Choroid plexus epithelial cell (primary cell): ENCODE data around the gene BMP8B.
"Not testable (repeated sequence)": the region's sequence is repeated elsewhere in the genome, so short reads cannot be mapped to it uniquely, and the experiment has no call there.

ENCODE experiments used
- DNase-seq: peaks from one replicate; pipeline ENCODE4 v3.0.0-alpha.2; 2010; ENCODE audit warnings: low read depth
- H3K4me3 ChIP-seq: 2 replicates; pipeline ENCODE4 v1.5.1; 2011; ENCODE audit warnings: low read depth, mild to moderate bottlenecking, control low read depth, low read length, moderate library complexity
- CTCF ChIP-seq: conservative IDR thresholded peaks from 2 replicates; pipeline ENCODE4 v1.5.1; 2011; ENCODE audit warnings: low read depth, mild to moderate bottlenecking, control low read depth, inconsistent platforms, low read length, moderate library complexity

The BMP8B gene

GRCh38 chr1:39776400-39776713, 12.3 kb downstream of the BMP8B start:
- DNase-seq = no peak
- H3K4me3 ChIP-seq = no peak overlapping the region
- TF ChIP-seq CTCF = no peak

GRCh38 chr1:39775676-39776399, 12.8 kb downstream of the BMP8B start:
- not testable (repeated sequence) for H3K4me3 ChIP-seq, DNase-seq

GRCh38 chr1:39775141-39775540, 13.5 kb downstream of the BMP8B start:
- not testable (repeated sequence) for H3K4me3 ChIP-seq, DNase-seq

- H3K4me3 ChIP-seq, DNase-seq: not testable (repeated sequence)
Observed at GRCh38 chr1:39773369-39773979, 15.2 kb downstream of the BMP8B start.

- not testable (repeated sequence) for DNase-seq
- H3K4me3 ChIP-seq = peak within 1 kb of the TSS; percentile 13
Observed at GRCh38 chr1:39771022-39771532, 17.6 kb downstream of the BMP8B start, which contains the start of gene OXCT2. OXCT2 (minus strand) TSS chr1:39771348; CDS start chr1:39771255, 93 bp downstream.

GRCh38 chr1:39770100-39771021, 18.3 kb downstream of the BMP8B start:
- peak overlapping the region; percentile 13 for H3K4me3 ChIP-seq
- not testable (repeated sequence) for DNase-seq

GRCh38 chr1:39769502-39769901, 19.2 kb downstream of the BMP8B start:
- DNase-seq = not testable (repeated sequence)

GRCh38 chr1:39766466-39766865, 22.2 kb downstream of the BMP8B start:
- not testable (repeated sequence) for DNase-seq, H3K4me3 ChIP-seq

More at GRCh38 chr1:39769502-39769901, 19.2 kb downstream of the BMP8B start:
- not testable (repeated sequence) for H3K4me3 ChIP-seq

- DNase-seq, H3K4me3 ChIP-seq: not testable (repeated sequence)
Observed at GRCh38 chr1:39764512-39764911, 24.2 kb downstream of the BMP8B start.

GRCh38 chr1:39763619-39764374, 24.9 kb downstream of the BMP8B start:
- not testable (repeated sequence) for DNase-seq, H3K4me3 ChIP-seq

GRCh38 chr1:39762550-39763540, 25.8 kb downstream of the BMP8B start:
- TF ChIP-seq CTCF = no peak
- H3K4me3 ChIP-seq = no peak overlapping the region
- DNase-seq = no peak
